Activated B cell treated with CpG ODN at 0.5 μM for 24 hours (primary cell): ENCODE data around the gene DNAJC12. TPM values are rescaled to one million over a fixed set of nuclear protein-coding genes. Genes with fewer than 3 reads are reported as not detected.

Experiments used
- ATAC-seq: fragments of 200-7000 bp; cut with Tn5 transposase; one replicate; pipeline ENCODE4 v1.10.0; 2021; ENCODE audit warnings: low read depth, mild to moderate bottlenecking, moderate library complexity
- CTCF ChIA-PET: fragments of 350-600 bp; sonication (Branson Sonifier 250); formaldehyde crosslinking; loops from one replicate; lab custom pipeline; 2021; ENCODE audit warnings: antibody characterized with exemption; lab: Charles Lee
- POLR2A ChIA-PET: fragments of 350-600 bp; sonication (Branson Sonifier 250); formaldehyde crosslinking; loops from one replicate; lab custom pipeline; 2021; ENCODE audit warnings: antibody characterized with exemption; lab: Charles Lee
- DNase-seq: peaks from one replicate; pipeline ENCODE4 v3.0.0; 2022
- H3K27ac Mint-ChIP-seq: one replicate; pipeline ENCODE4 v1.8.0; 2020; ENCODE audit warnings: mixed read lengths
- H3K27me3 Mint-ChIP-seq: one replicate; pipeline ENCODE4 v1.8.0; 2021; ENCODE audit warnings: mixed read lengths
- H3K36me3 Mint-ChIP-seq: one replicate; pipeline ENCODE4 v1.8.0; 2021; ENCODE audit warnings: low read depth, mixed read lengths
- H3K4me1 Mint-ChIP-seq: one replicate; pipeline ENCODE4 v1.8.0; 2021; ENCODE audit warnings: mixed read lengths
- H3K4me3 Mint-ChIP-seq: one replicate; pipeline ENCODE4 v1.8.0; 2020; ENCODE audit warnings: mild to moderate bottlenecking, mixed read lengths
- H3K9me3 Mint-ChIP-seq: one replicate; pipeline ENCODE4 v1.8.0; 2020; ENCODE audit warnings: mixed read lengths
- CTCF ChIP-seq: fragments of 200-600 bp; IDR thresholded peaks from one replicate; pipeline ENCODE4 v1.8.0; 2022; ENCODE audit warnings: antibody characterized with exemption, mild to moderate bottlenecking
- intact Hi-C: fragments of 100-400 bp; cut with micrococcal nuclease; formaldehyde crosslinking; loops from one replicate; pipeline ENCODE4 v1.15.1; 2024
- total RNA-seq: library from RNA; stranded (reverse); gene quantifications from 2 replicates; pipeline ENCODE4 v1.2.3, GENCODE V29; 2022

DNAJC12 gene
- total RNA-seq, 1 donor from 2014 or later: 0.31 TPM

- ChIA-PET CTCF (no interaction called here), POLR2A (interaction anchor here (0.6 kb wide), 1 partner anchor 474 kb away, joined by 3 read pairs; no protein-coding TSS in a partner anchor)
- intact Hi-C loops: no loop called here
- Mint-ChIP-seq H3K27me3 (no peaks in the 10 kb centered on the region), H3K9me3 (no peaks in the 10 kb centered on the region), H3K27ac (no peak overlapping the region), H3K36me3 (no peaks in the 10 kb centered on the region), H3K4me1 (peaks cover 2% of the 10 kb centered on the region), H3K4me3 (no peak overlapping the region)
- no peak for ATAC-seq
- DNase-seq: no peak
- no peak for TF ChIP-seq CTCF
These were observed 3.6 kb downstream of the DNAJC12 start for GRCh38 chr10:67834375-67834774.

DNA sequence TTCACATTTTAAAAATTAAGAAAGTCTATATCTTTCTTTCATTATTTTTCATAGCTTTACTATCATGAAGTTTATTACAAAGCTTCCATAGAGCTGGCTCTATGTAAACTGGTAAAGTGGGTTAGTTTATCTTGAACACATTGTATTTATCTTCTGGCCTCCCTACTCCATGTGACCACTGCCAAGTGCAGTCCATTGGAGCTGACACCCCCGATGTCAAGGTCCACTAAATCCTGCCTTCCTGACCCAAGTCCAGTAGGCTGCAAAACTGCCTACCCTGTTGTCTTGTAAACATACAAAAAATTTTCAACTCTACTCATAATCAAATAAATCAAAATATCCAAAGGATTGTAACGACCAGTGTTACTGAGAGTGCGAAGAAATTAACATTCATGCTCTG, 10.2 kb downstream of the DNAJC12 start:
- DNase-seq (no peak), ATAC-seq (no peak)
- Mint-ChIP-seq H3K4me3 (no peak overlapping the region), H3K9me3 (no peaks in the 10 kb centered on the region), H3K27ac (no peak overlapping the region), H3K36me3 (no peaks in the 10 kb centered on the region), H3K27me3 (no peaks in the 10 kb centered on the region), H3K4me1 (no peaks in the 10 kb centered on the region)
- ChIA-PET CTCF (interaction anchor here (0.6 kb wide), 1 partner anchor 37 kb away, joined by 4 read pairs; no protein-coding TSS in a partner anchor), POLR2A (no interaction called here)
- no peak for TF ChIP-seq CTCF
- intact Hi-C loops: no loop called here

DNA sequence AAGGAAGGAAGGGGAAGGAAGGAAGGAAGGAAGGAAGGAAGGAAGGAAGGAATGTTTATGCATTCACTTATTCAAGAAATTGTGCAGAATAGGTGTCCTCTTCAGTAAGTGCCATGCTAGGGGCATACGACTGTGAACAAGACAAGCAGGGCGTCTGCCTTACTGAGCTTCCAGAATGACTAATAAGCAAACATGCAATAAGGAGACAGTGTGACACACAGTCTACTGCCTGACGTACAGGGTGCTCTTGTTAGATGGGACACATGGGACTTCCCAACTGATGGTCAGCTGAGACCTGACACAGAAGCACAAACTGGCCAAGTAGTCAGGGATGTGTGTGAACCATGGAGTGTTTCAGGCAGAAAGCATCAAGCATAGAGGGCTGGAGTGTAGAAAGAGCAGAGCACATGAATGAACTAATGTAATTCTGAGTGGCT, 18.2 kb downstream of the DNAJC12 start:
- Mint-ChIP-seq H3K9me3 (no peaks in the 10 kb centered on the region), H3K27me3 (peaks cover 3% of the 10 kb centered on the region), H3K4me1 (no peaks in the 10 kb centered on the region), H3K4me3 (no peak overlapping the region), H3K36me3 (no peaks in the 10 kb centered on the region), H3K27ac (no peak overlapping the region)
- ChIA-PET POLR2A (no interaction called here), CTCF (no interaction called here)
- TF ChIP-seq CTCF: no peak
- ATAC-seq: no peak
- DNase-seq: no peak
- intact Hi-C loops: no loop called here

GRCh38 chr10:67818323-67818722, 19.7 kb downstream of the DNAJC12 start:
- TF ChIP-seq CTCF: no peak
- DNase-seq: no peak
- no peaks in the 10 kb centered on the region for H3K4me1 Mint-ChIP-seq
- ChIA-PET CTCF (no interaction called here), POLR2A (no interaction called here)
- no peaks in the 10 kb centered on the region for H3K36me3 Mint-ChIP-seq
- intact Hi-C loops: no loop called here
- H3K27me3 Mint-ChIP-seq: peaks cover 3% of the 10 kb centered on the region
- H3K4me3 Mint-ChIP-seq: no peak overlapping the region
- no peaks in the 10 kb centered on the region for H3K9me3 Mint-ChIP-seq
- no peak for ATAC-seq
- no peak overlapping the region for H3K27ac Mint-ChIP-seq

- Mint-ChIP-seq H3K27me3 (no peaks in the 10 kb centered on the region), H3K36me3 (no peaks in the 10 kb centered on the region), H3K9me3 (no peaks in the 10 kb centered on the region), H3K4me1 (no peaks in the 10 kb centered on the region), H3K4me3 (no peak overlapping the region), H3K27ac (no peak overlapping the region)
- DNase-seq (no peak), ATAC-seq (no peak)
- POLR2A ChIA-PET: no interaction called here
- CTCF ChIA-PET: no interaction called here
- intact Hi-C loops: no loop called here
- TF ChIP-seq CTCF: no peak
These were observed 21.3 kb downstream of the DNAJC12 start for GRCh38 chr10:67816719-67817118.
